ENCODE results near the gene ZDHHC8. TPM values are rescaled to one million over a fixed set of nuclear protein-coding genes. Genes with fewer than 3 reads are reported as not detected.
A peak's percentile ranks its signal among the peaks of the same experiment; 100 is the strongest.

ZDHHC8 gene
- total and polyA plus RNA-seq, 2 experiments from 2014 or later, result 30.3 to 53.4 TPM

- no peaks in the 10 kb centered on the region for H3K36me3 ChIP-seq
- no peak overlapping the region for H3K27ac ChIP-seq
- no peaks in the 10 kb centered on the region for H3K9me3 ChIP-seq (ENCODE audit: low read depth)
- peaks cover 8% of the 10 kb centered on the region for H3K4me1 ChIP-seq (ENCODE audit: low read depth)
- no peak for DNase-seq (ENCODE audit: low read depth in 1 of 2, low spot score in 1 of 2)
- no peak overlapping the region for H3K4me3 ChIP-seq
- no peak for TF ChIP-seq CTCF (IDR thresholded peaks at IDR 0.05; ENCODE audit: low read depth, low read length)
- no peaks in the 10 kb centered on the region for H3K27me3 ChIP-seq
Measured at GRCh38 chr22:20149257-20150250, 17.9 kb downstream of the ZDHHC8 start.

- no peaks in the 10 kb centered on the region for H3K27me3 ChIP-seq
- H3K27ac ChIP-seq, result no peak within 1 kb of the TSS
- no peak within 1 kb of the TSS for H3K4me3 ChIP-seq
- H3K36me3 ChIP-seq, result no peaks in the 10 kb centered on the region
- no peak for TF ChIP-seq CTCF (IDR thresholded peaks at IDR 0.05; ENCODE audit: low read depth, low read length)
- no peak for DNase-seq (ENCODE audit: low read depth in 1 of 2, low spot score in 1 of 2)
- peaks cover 8% of the 10 kb centered on the region for H3K4me1 ChIP-seq (ENCODE audit: low read depth)
- H3K9me3 ChIP-seq (ENCODE audit: low read depth), result no peaks in the 10 kb centered on the region
Measured at GRCh38 chr22:20150381-20151275, 19.0 kb downstream of the ZDHHC8 start, which contains the start of gene CCDC188. TSS of gene CCDC188 (minus strand) at chr22:20151055. CDS start at chr22:20150986, 69 bp downstream.

DNA sequence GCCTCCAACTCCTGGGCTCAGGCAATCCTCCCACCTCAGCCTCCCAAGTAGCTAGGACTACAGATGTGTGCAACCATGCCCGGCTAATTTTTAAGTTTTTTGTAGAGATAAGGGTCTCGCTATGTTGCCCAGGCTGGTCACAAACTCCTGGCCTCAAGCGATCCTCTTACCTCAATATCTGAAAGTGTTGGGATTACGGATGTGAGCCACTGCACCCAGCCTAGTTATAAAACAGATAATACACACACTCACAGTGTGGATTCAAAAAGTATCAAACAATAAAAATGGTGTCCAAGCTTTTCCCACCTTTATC is 19.6 kb downstream of the ZDHHC8 start:
- H3K9me3 ChIP-seq (ENCODE audit: low read depth), result no peaks in the 10 kb centered on the region
- H3K27me3 ChIP-seq, result no peaks in the 10 kb centered on the region
- TF ChIP-seq CTCF (IDR thresholded peaks at IDR 0.05; ENCODE audit: low read depth, low read length), result no peak
- no peak overlapping the region for H3K27ac ChIP-seq
- no peaks in the 10 kb centered on the region for H3K36me3 ChIP-seq
- peaks cover 8% of the 10 kb centered on the region for H3K4me1 ChIP-seq (ENCODE audit: low read depth)
- DNase-seq (ENCODE audit: low read depth in 1 of 2, low spot score in 1 of 2), result no peak
- H3K4me3 ChIP-seq, result no peak overlapping the region

- no peaks in the 10 kb centered on the region for H3K9me3 ChIP-seq (ENCODE audit: low read depth)
- H3K27ac ChIP-seq, result no peak overlapping the region
- DNase-seq (ENCODE audit: low read depth in 1 of 2, low spot score in 1 of 2), result no peak
- H3K36me3 ChIP-seq, result no peaks in the 10 kb centered on the region
- no peak for TF ChIP-seq CTCF (IDR thresholded peaks at IDR 0.05; ENCODE audit: low read depth, low read length)
- H3K4me3 ChIP-seq, result no peak overlapping the region
- peaks cover 8% of the 10 kb centered on the region for H3K4me1 ChIP-seq (ENCODE audit: low read depth)
- no peaks in the 10 kb centered on the region for H3K27me3 ChIP-seq
Measured at GRCh38 chr22:20152464-20152890, 20.9 kb downstream of the ZDHHC8 start.

DNA sequence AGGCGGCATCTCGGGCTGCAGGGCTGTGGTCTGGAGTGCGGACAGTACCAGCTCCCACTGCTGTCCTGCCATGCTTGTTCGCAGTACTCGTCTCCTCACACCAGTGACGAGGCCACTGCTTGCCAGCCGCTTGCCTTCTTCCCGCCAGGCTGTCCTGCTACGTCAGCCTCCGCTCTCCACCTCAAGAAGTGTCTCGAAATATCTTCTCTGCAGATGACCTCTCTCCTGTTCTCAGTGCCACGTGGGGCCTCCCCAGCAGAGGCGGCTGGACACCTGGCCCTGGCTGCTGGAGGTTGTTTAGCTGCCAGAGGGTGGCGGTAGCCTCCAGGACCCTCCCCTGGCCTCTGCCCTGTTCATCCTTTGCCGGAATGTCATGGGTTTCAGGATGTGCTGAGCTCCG is 22.3 kb downstream of the ZDHHC8 start:
- Histone ChIP-seq H3K27me3 (no peaks in the 10 kb centered on the region), H3K4me3 (no peak overlapping the region), H3K4me1 (ENCODE audit: low read depth) (peaks cover 8% of the 10 kb centered on the region), H3K9me3 (ENCODE audit: low read depth) (no peaks in the 10 kb centered on the region), H3K27ac (no peak overlapping the region), H3K36me3 (no peaks in the 10 kb centered on the region)
- DNase-seq (ENCODE audit: low read depth in 1 of 2, low spot score in 1 of 2), result peak in 1 of 2 donors; percentile 27
- TF ChIP-seq CTCF (IDR thresholded peaks at IDR 0.05; ENCODE audit: low read depth, low read length), result no peak
